HG02970 (cell line): ENCODE measurements around the gene UBASH3A.

Experiments used
- ATAC-seq: cut with Tn5 transposase; IDR thresholded peaks from one replicate; pipeline ENCODE4 v1.9.1; 2021; ENCODE audit warnings: mild to moderate bottlenecking, moderate library complexity, moderate number of reproducible peaks; ENCODE audit not compliant: unreplicated experiment, low FRiP score

The UBASH3A gene

DNA sequence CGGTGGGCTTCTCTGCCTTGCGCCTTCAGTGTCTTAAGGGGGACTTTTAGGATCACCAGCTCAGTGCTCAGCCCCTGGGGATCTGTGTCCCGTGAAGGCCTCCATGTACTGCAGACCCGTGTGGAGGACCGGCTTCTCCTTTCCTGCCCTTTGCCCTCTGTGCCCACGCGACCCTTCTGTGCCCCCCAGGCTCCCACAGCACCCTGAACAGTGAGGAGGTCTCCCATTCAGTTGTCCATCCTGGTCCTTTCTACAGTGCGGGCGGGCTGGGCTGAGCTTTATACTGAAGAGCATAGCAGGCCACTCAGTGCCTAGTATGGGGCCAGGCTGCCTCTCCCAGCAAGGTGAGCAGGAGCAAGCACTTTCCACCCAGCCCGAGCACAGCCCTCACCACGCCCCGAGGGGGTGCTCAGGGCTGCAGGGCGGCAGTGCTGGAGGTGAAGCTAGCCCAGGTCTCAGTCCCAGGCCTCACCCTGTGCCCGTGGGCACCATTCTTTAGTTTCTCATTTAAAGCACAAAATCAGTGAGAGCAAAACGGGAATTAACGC, 29.7 kb upstream of the UBASH3A start:
- ATAC-seq, result no peak

GRCh38 chr21:42374457-42374856, 29.2 kb upstream of the UBASH3A start:
- no peak for ATAC-seq

- ATAC-seq, result no peak
Observed at GRCh38 chr21:42374864-42375499, 28.7 kb upstream of the UBASH3A start.

GRCh38 chr21:42375506-42375905, 28.2 kb upstream of the UBASH3A start:
- no peak for ATAC-seq

DNA sequence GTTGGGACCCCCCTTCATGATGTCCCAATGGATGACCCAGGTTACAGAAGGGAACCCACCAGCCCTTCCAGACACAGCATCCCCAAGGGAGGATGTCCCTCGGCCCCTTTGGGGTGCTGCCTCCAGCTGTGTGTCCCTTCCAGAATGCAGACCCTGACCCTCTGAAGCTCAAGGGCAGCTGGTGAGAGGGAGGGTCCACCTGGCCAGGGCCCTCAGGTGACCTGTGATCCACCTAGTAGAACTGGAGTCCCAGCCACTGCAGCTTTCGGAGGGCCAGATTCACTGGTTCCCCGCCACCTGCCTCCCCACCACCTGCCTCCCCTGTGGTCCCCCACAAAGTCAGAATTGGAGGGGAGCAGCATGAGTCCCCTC, 27.8 kb upstream of the UBASH3A start:
- ATAC-seq, result no peak

GRCh38 chr21:42376338-42376982, 27.2 kb upstream of the UBASH3A start:
- ATAC-seq, result no peak

GRCh38 chr21:42377211-42377950, 26.3 kb upstream of the UBASH3A start:
- no peak for ATAC-seq

- no peak for ATAC-seq
Observed at GRCh38 chr21:42377951-42378340, 25.8 kb upstream of the UBASH3A start.

GRCh38 chr21:42378418-42378817, 25.3 kb upstream of the UBASH3A start:
- no peak for ATAC-seq

GRCh38 chr21:42379426-42380215, 24.1 kb upstream of the UBASH3A start:
- no peak for ATAC-seq

- ATAC-seq, result no peak
Observed at GRCh38 chr21:42381347-42381984, 22.2 kb upstream of the UBASH3A start.

DNA sequence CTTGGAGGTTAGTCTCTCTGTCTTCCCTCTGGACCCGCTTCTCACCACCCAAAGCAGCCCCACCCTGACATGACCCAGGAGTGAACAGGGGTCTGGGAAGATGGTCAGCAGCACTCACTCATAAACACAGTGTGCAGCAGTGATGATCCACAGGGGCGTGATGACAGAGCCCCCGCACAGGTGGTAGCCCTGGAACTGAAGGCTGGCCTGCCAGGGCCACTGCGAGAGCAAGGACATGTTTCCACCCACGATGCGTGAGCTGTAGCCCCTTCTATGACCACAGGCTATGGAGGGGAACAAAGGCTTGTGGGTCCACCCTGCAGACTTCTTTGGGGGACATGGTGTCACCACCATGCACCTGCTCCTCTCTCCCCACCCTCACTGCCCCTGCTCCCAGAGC, 20.8 kb upstream of the UBASH3A start:
- ATAC-seq, result no peak

- no peak for ATAC-seq
Observed at GRCh38 chr21:42383331-42383730, 20.4 kb upstream of the UBASH3A start.

DNA sequence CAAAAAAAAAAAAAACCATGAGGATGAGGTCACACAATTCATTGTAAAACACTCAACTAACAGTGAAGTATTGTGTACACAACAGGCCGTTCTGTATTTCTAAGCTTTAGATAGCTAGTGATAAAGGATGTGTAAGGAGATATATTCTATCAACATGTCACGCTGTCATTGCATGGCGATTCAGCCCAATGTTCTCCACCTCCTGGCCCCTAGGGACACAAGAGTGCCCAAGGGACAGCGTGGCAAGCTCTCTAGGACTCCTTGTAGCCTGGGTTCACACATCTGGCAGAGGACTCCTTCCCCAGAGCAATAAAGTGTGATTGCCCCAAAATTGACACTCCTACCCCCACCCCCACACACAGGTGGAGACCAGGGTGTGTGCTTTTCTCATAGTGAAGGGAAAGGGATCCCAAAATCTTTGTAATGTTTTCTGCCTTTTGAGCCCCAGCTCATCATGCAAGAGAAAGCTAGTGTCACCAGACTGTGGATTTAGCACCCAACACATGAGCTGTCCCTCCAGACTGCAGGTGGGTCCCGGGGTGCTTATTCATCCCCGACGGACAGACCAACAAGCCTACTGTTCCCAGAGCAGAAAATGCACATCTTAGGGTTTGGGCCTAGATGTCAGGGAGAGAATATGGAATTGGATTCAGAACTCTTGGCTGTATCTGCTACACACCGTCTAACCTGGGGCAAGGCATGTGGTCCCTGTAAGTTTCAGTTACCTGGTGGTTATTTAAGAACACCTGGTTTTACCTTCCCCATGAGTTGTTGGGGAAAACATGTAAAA, 19.4 kb upstream of the UBASH3A start:
- no peak for ATAC-seq

- ATAC-seq, result no peak
Observed at GRCh38 chr21:42384989-42385388, 18.7 kb upstream of the UBASH3A start.

GRCh38 chr21:42385619-42386018, 18.1 kb upstream of the UBASH3A start:
- ATAC-seq, result no peak

DNA sequence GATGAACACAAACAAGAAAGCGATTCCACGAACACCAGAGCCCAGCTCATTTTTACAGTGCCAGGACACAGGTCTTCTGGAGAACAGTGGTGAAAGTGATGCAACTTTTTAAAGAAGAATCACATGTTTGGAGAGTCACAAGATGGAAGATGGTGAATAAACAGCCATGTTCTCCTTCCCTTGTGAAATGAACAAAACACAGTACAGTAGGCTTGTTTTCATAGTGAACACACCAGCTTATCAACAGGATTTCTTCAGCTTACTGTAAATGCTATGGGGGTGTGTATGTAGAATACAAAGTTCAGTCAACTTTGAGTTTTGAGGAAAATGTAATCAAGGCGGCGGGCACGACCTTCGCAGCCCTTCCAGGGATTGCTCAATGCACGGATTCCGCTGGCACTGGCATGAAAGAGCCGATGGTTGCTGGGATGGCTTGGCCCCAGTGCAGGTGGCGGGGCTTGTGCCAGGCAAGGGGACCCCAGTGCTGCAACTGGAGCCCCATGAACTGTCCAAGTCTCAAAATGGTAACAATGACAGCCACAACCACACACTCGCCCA, 17.6 kb upstream of the UBASH3A start:
- ATAC-seq, result no peak

- no peak for ATAC-seq
Observed at GRCh38 chr21:42387164-42387563, 16.5 kb upstream of the UBASH3A start.

GRCh38 chr21:42387843-42388340, 15.8 kb upstream of the UBASH3A start:
- ATAC-seq, result no peak
